Gastroesophageal sphincter (tissue), 3 donors: Measurements from ENCODE around the gene PEMT.

ENCODE experiments used
- EP300 ChIP-seq: sonication (generic); formaldehyde crosslinking; IDR thresholded peaks from one replicate; pipeline ENCODE4 v1.6.1; 2017; ENCODE audit warnings: antibody characterized with exemption, mild to moderate bottlenecking
- POLR2A ChIP-seq, 2 donors: fragments of 450-650 bp; IDR thresholded peaks; one replicate each; pipeline ENCODE4 v1.6.1; 2017; ENCODE audit warnings: antibody characterized with exemption in 2 of 2, mild to moderate bottlenecking in 2 of 2, moderate library complexity in 1 of 2
- TF ChIP-seq, protein P1 (sequence below), 4 experiments: fragments of 200-600 bp in 2 of 4; fragments of 450-650 bp in 2 of 4; sonication (generic) in 1 of 4; IDR thresholded peaks; one replicate each; pipeline ENCODE4 v1.5.1; 2017 to 2019; ENCODE audit warnings: antibody characterized with exemption in 4 of 4, mild to moderate bottlenecking in 2 of 4, moderate library complexity in 2 of 4

DNA sequence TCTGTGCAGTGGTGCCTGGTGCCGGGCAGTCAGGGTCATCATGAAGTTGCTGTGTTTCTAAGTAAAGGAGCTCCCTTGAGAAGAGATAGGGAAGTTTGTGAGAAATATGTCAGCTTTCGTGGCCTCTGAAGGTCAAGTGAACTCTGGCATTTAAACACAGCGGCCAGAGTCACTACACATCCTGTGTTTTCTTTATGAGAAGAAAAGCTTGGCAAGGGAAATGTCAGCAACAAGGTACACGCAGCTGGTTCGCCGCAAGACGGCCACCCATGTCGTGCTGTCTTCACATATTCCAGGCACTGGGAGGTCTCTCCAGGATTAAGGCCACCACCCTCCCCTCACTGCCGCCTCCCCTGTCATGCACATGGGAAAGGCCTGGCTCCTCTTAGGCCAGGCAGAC, 33.2 kb upstream of the PEMT start:
- TF ChIP-seq, protein P1, sequence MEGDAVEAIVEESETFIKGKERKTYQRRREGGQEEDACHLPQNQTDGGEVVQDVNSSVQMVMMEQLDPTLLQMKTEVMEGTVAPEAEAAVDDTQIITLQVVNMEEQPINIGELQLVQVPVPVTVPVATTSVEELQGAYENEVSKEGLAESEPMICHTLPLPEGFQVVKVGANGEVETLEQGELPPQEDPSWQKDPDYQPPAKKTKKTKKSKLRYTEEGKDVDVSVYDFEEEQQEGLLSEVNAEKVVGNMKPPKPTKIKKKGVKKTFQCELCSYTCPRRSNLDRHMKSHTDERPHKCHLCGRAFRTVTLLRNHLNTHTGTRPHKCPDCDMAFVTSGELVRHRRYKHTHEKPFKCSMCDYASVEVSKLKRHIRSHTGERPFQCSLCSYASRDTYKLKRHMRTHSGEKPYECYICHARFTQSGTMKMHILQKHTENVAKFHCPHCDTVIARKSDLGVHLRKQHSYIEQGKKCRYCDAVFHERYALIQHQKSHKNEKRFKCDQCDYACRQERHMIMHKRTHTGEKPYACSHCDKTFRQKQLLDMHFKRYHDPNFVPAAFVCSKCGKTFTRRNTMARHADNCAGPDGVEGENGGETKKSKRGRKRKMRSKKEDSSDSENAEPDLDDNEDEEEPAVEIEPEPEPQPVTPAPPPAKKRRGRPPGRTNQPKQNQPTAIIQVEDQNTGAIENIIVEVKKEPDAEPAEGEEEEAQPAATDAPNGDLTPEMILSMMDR (IDR thresholded peaks at IDR 0.05) = no peak
- no peak for TF ChIP-seq POLR2A (IDR thresholded peaks at IDR 0.05)
- TF ChIP-seq EP300 = no peak
